Measurements from ENCODE around the gene PNN.
"Not testable (repeated sequence)": the region's sequence is repeated elsewhere in the genome, so short reads cannot be mapped to it uniquely, and the experiment has no call there.

PNN gene

DNA sequence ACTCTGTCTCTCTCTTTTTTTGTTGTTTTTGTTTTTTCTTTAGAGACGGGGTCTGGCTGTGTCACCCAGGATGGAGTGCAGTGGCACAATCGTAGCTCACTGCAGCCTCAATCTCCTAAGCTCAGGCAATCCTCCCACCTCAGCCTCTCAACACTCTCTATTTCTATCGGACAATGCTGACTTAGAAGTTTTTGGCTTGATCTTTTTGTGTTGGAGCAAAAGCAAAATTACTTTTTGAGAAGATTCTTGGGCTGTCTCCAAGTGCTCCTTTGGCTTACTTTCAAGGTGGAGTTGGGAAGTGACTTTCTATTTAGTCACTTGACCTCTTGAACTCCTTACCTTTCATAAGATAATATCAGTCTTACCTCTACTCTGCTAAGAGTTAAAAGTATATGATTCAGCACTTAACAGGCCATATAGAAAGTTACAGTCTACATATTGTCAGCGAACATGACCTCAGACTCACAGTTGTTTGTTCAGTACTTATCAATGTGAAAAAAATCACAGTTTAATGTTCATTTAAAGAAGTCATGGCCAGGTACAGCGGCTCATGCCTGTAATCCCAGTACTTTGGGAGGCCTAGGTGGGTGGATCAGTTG is 43.2 kb downstream of the PNN start:
- TF ChIP-seq, protein P1, sequence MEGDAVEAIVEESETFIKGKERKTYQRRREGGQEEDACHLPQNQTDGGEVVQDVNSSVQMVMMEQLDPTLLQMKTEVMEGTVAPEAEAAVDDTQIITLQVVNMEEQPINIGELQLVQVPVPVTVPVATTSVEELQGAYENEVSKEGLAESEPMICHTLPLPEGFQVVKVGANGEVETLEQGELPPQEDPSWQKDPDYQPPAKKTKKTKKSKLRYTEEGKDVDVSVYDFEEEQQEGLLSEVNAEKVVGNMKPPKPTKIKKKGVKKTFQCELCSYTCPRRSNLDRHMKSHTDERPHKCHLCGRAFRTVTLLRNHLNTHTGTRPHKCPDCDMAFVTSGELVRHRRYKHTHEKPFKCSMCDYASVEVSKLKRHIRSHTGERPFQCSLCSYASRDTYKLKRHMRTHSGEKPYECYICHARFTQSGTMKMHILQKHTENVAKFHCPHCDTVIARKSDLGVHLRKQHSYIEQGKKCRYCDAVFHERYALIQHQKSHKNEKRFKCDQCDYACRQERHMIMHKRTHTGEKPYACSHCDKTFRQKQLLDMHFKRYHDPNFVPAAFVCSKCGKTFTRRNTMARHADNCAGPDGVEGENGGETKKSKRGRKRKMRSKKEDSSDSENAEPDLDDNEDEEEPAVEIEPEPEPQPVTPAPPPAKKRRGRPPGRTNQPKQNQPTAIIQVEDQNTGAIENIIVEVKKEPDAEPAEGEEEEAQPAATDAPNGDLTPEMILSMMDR (IDR thresholded peaks at IDR 0.05; ENCODE audit: extremely low read depth, insufficient read depth, missing control alignments): no peak
- in situ Hi-C loops (cut with MboI; ENCODE audit: low pct_unique_long_range_greater_than_20kb, low sequenced_read_pairs, unreplicated experiment): no loop called here
- no peak for DNase-seq (ENCODE audit: low spot score)

DNA sequence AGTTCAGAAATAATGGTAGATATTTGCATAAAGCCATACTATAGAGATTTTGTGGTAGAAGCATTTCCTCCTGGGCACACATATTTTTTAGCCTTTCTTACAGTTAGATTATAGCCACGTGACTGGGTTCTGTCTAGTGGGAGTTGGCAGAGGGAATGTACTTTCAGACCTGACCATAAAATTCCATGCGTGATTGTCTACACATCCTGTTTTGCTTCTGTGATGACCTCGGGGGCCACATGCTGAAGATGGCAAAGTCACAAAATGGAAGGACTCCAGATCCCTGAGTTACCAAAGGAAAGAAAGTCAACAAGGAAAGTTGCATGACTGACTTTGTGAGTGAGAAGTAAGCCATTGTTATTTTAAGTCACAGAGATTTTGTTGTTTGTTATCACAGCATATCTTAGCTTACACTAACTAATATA is 44.0 kb downstream of the PNN start:
- TF ChIP-seq, protein P1 (IDR thresholded peaks at IDR 0.05; ENCODE audit: extremely low read depth, insufficient read depth, missing control alignments): no peak
- in situ Hi-C loops (cut with MboI; ENCODE audit: low pct_unique_long_range_greater_than_20kb, low sequenced_read_pairs, unreplicated experiment): no loop called here
- DNase-seq (ENCODE audit: low spot score): no peak

DNA sequence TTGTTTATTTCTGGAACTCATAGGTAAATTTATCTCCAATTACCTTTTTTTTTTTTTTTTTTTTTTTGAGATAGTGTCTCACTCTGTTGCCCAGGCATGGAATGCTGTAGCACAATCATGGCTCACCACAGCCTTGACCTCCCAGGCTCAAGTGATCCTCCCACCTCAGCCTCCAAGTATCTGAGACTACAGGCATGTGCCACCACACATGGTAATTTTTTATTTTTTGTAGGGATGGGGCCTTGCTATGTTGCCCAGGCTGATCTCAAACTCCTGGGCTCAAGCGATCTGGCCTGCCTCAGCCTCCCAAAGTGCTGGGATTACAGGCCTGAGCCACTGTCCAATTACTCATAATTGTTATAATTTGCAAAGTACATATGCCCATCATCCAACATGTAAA is 45.4 kb downstream of the PNN start:
- DNase-seq (ENCODE audit: low spot score); in situ Hi-C loops (cut with MboI; ENCODE audit: low pct_unique_long_range_greater_than_20kb, low sequenced_read_pairs, unreplicated experiment): not testable (repeated sequence)

DNA sequence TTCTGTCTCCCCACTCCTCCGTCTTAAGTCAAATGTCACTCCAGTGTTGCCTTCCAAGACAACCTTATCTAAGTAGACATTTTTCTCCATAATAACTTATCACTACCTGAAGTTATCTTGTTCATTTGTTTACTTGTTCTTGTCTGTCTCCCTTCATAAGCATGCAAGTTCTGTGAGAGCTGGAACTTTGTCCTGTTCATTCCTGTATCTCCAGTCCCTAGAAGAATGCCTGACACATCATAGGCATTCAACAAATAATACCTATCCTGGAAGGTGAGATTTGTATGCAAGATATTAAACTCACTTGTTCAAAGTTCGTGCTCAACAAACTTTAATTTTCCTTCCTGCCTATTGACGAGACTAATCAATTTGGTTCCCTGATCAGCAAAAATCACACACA is 53.0 kb downstream of the PNN start:
- DNase-seq (ENCODE audit: low spot score): no peak
- in situ Hi-C loops (cut with MboI; ENCODE audit: low pct_unique_long_range_greater_than_20kb, low sequenced_read_pairs, unreplicated experiment): no loop called here
- TF ChIP-seq, protein P1 (IDR thresholded peaks at IDR 0.05; ENCODE audit: extremely low read depth, insufficient read depth, missing control alignments): no peak

DNA sequence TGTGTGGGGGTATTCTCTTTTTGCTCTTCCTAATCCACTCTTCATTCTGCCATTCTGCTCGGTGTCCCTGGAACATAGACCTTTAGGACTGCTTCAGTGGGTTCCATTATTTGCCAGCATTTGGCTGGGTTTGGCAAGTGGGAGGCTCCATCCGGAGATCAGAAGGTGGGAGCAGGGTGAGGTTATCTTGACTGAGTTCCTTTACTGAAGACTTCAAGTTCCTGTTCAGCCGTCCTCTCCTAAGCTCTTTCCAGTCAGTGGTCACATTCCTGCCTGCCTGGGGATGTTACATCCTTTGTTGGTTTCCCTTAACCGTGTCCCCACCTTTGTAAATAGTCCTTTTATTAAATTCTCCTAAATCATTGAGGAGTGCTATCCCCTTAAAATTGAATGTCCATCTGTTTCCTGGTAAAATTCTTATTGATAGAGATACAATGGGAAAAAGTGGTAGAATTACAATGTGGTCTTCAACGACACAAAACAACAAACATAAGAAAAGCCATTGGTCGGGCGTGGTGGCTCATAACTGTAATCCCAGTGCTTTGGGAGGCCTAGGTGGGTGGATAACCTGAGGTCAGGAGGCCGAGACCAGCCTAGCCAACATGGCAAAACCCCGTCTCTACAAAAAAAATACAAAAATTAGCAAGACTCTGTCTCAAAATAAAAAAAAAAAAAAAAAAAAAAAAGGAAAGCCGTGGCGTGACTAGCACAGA is 53.6 kb downstream of the PNN start:
- in situ Hi-C loops (cut with MboI; ENCODE audit: low pct_unique_long_range_greater_than_20kb, low sequenced_read_pairs, unreplicated experiment): no loop called here
- DNase-seq (ENCODE audit: low spot score): no peak
- TF ChIP-seq, protein P1 (IDR thresholded peaks at IDR 0.05; ENCODE audit: extremely low read depth, insufficient read depth, missing control alignments): no peak

DNA sequence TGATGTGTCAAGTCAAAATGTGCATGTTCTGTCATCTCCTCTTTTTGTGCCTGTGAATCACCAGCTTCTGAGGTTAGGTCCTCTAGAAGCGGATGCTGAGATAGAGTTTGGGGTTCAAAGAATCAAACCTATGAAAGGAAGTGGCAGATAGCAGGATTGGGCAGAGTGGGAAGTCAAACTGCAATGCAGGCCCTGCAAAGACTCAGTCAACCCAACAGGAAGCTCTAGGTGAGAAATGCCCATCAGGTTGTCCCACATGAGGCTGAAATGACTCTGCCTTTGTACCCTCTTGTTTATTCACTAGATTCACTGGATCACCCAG is 54.1 kb downstream of the PNN start:
- DNase-seq (ENCODE audit: low spot score): no peak
- TF ChIP-seq, protein P1 (IDR thresholded peaks at IDR 0.05; ENCODE audit: extremely low read depth, insufficient read depth, missing control alignments): no peak
- in situ Hi-C loops (cut with MboI; ENCODE audit: low pct_unique_long_range_greater_than_20kb, low sequenced_read_pairs, unreplicated experiment): no loop called here

DNA sequence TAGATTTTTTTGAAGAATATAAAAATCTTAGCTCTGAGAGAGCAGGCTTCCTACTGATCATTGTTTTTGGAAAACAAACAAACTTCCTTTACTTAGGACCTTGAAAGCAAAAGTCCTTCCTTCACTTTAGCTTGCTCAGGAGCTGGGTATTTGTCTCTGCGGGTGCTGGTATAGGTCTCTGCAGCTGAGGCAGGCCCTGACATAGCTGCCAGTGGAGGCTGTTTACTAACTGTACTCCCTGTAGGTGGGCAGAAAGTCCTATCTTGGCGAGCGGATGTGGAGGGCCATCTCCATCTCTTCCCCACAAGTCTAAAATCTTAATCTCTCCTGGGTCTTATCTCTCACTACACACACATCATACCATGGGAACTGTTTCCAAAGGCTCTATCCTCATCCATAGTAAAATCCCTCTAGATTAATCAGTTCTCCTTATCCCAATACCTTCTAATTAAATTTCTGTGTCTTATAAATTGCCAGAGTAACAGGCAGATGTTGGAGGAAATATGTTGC is 54.6 kb downstream of the PNN start:
- TF ChIP-seq, protein P1 (IDR thresholded peaks at IDR 0.05; ENCODE audit: extremely low read depth, insufficient read depth, missing control alignments): no peak
- in situ Hi-C loops (cut with MboI; ENCODE audit: low pct_unique_long_range_greater_than_20kb, low sequenced_read_pairs, unreplicated experiment): no loop called here
- no peak for DNase-seq (ENCODE audit: low spot score)
